SK-N-SH (cell line): ENCODE results near the gene POLR2A. TPM values are rescaled to one million over a fixed set of nuclear protein-coding genes. Genes with fewer than 3 reads are reported as not detected.

ENCODE experiments used
- CTCF ChIA-PET: fragments of 300-600, 350-600 bp; formaldehyde crosslinking; extraction: SDS; loops from one replicate; lab custom pipeline; 2021; lab: Yijun Ruan, JAX
- POLR2A ChIA-PET: fragments of 350-600 bp; sonication (Branson Sonifier 250); formaldehyde crosslinking; extraction: SDS; loops from one replicate; lab custom pipeline; 2020; ENCODE audit warnings: antibody characterized with exemption, inconsistent platforms; lab: Yijun Ruan, JAX
- DNase-seq: peaks from one replicate; pipeline ENCODE4 v3.0.0; 2012
- H2AFZ ChIP-seq: fragments of 200-600 bp; sonication (generic); 2 replicates; pipeline ENCODE4 v1.8.1; 2016; ENCODE audit warnings: antibody characterized with exemption, mild to moderate bottlenecking, low read depth
- H3F3A ChIP-seq: fragments of 200-600 bp; sonication (generic); replicated peaks from 2 replicates; pipeline ENCODE3; 2016; ENCODE audit warnings: antibody characterized with exemption, mild to moderate bottlenecking; ENCODE audit not compliant: insufficient read depth
- H3K27ac ChIP-seq, 2 experiments: fragments of 200-500 bp in 1 of 2; fragments of 200-600 bp in 1 of 2; sonication (Bioruptor generic) in 1 of 2; sonication (generic), shearing (Covaris generic) in 1 of 2; 2 replicates each; pipeline versions ENCODE4 v1.5.1 to v1.6.1; 2014 to 2016; ENCODE audit warnings: low read depth in 2 of 2, inconsistent platforms in 1 of 2, low read length in 1 of 2, mild to moderate bottlenecking in 1 of 2, mixed read lengths in 1 of 2
- H3K27me3 ChIP-seq: fragments of 200-600 bp; sonication (generic), shearing (Covaris generic); 2 replicates; pipeline ENCODE4 v1.6.1; 2016; ENCODE audit warnings: mixed run types; ENCODE audit not compliant: insufficient read depth
- H3K36me3 ChIP-seq, 2 experiments: fragments of 200-500 bp in 1 of 2; fragments of 200-600 bp in 1 of 2; sonication (Bioruptor generic) in 1 of 2; sonication (generic) in 1 of 2; replicated peaks in 1 of 2; 2 replicates each; pipeline versions ENCODE3 to v1.5.1; 2014 to 2016; ENCODE audit warnings: low read length in 1 of 2, mild to moderate bottlenecking in 1 of 2; ENCODE audit not compliant: insufficient read depth in 2 of 2, control insufficient read depth in 1 of 2
- H3K4me1 ChIP-seq, 2 experiments: fragments of 200-500 bp in 1 of 2; fragments of 200-600 bp in 1 of 2; sonication (Bioruptor generic) in 1 of 2; sonication (generic), shearing (Covaris generic) in 1 of 2; 2 replicates each; pipeline versions ENCODE4 v1.5.1 to v1.6.1; 2014 to 2016; ENCODE audit warnings: low read depth in 1 of 2, low read length in 1 of 2, mixed run types in 1 of 2; ENCODE audit not compliant: insufficient read depth in 2 of 2, control insufficient read depth in 1 of 2
- H3K4me2 ChIP-seq: fragments of 200-600 bp; sonication (generic), shearing (Covaris generic); 2 replicates; pipeline ENCODE4 v1.6.1; 2017; ENCODE audit warnings: mixed run types
- H3K4me3 ChIP-seq, 2 experiments: fragments of 200-500 bp in 1 of 2; fragments of 200-600 bp in 1 of 2; sonication (Bioruptor generic) in 1 of 2; sonication (generic), shearing (Covaris generic) in 1 of 2; 2 replicates each; pipeline versions ENCODE4 v1.5.1 to v1.8.1; 2014 to 2016; ENCODE audit warnings: low read depth in 2 of 2, inconsistent platforms in 1 of 2, low read length in 1 of 2, mild to moderate bottlenecking in 1 of 2, mixed read lengths in 1 of 2, moderate library complexity in 1 of 2
- H3K79me2 ChIP-seq: fragments of 200-600 bp; sonication (generic); 2 replicates; pipeline ENCODE4 v1.8.1; 2017; ENCODE audit warnings: mild to moderate bottlenecking; ENCODE audit not compliant: insufficient read depth
- H3K9ac ChIP-seq: fragments of 200-600 bp; sonication (generic); 2 replicates; pipeline ENCODE4 v1.6.1; 2017; ENCODE audit warnings: mixed run types
- H3K9me2 ChIP-seq: fragments of 200-600 bp; sonication (generic); 2 replicates; pipeline ENCODE4 v1.6.1; 2017; ENCODE audit warnings: mixed run types
- H3K9me3 ChIP-seq: fragments of 200-600 bp; sonication (generic); 2 replicates; pipeline ENCODE4 v1.6.1; 2017; ENCODE audit warnings: mixed run types, mild to moderate bottlenecking, moderate library complexity
- H4K20me1 ChIP-seq: fragments of 200-600 bp; sonication (generic); 2 replicates; pipeline ENCODE4 v1.6.1; 2017; ENCODE audit warnings: mild to moderate bottlenecking, mixed run types; ENCODE audit not compliant: insufficient read depth
- CHD2 ChIP-seq: fragments of 150-350 bp; IDR thresholded peaks from 2 replicates; pipeline ENCODE4 v1.6.1; 2018; ENCODE audit warnings: low read length; ENCODE audit not compliant: partially characterized antibody
- GABPA ChIP-seq: IDR thresholded peaks from 2 replicates; pipeline ENCODE4 v1.4.0; 2012; ENCODE audit warnings: low read depth, mild to moderate bottlenecking
- GATA2 ChIP-seq: sonication (generic); formaldehyde crosslinking; IDR thresholded peaks from 2 replicates; pipeline ENCODE4 v1.5.0; 2020; ENCODE audit warnings: mild to moderate bottlenecking, missing genetic modification reagents
- IRF3 ChIP-seq: fragments of 150-350 bp; IDR thresholded peaks from 2 replicates; pipeline ENCODE4 v1.6.1; 2016; ENCODE audit warnings: mild to moderate bottlenecking, low read depth, low read length
- MAX ChIP-seq: IDR thresholded peaks from 2 replicates; pipeline ENCODE4 v1.4.0; 2012; ENCODE audit warnings: low read depth
- MEF2A ChIP-seq: IDR thresholded peaks from 2 replicates; pipeline ENCODE4 v1.4.0; 2012; ENCODE audit warnings: low read depth, borderline replicate concordance
- MXI1 ChIP-seq: IDR thresholded peaks from 2 replicates; pipeline ENCODE4 v1.6.1; 2012; ENCODE audit warnings: mild to moderate bottlenecking, low read depth, low read length, improper control_type of control experiment
- NFIC ChIP-seq: IDR thresholded peaks from 2 replicates; pipeline ENCODE4 v1.4.0; 2012; ENCODE audit warnings: borderline replicate concordance
- NRF1 ChIP-seq: IDR thresholded peaks from 2 replicates; pipeline ENCODE4 v1.6.1; 2012; ENCODE audit warnings: low read depth, mild to moderate bottlenecking, low read length
- PBX3 ChIP-seq: IDR thresholded peaks from 2 replicates; pipeline ENCODE4; 2012
- RAD21 ChIP-seq: IDR thresholded peaks from 2 replicates; pipeline ENCODE4 v1.6.1; 2012; ENCODE audit warnings: mild to moderate bottlenecking, low read length
- RXRA ChIP-seq: IDR thresholded peaks from 2 replicates; pipeline ENCODE4 v1.4.0; 2012; ENCODE audit warnings: low read depth, mild to moderate bottlenecking, borderline replicate concordance
- SIN3A ChIP-seq: IDR thresholded peaks from 2 replicates; pipeline ENCODE4 v1.6.1; 2012; ENCODE audit warnings: low read depth, mild to moderate bottlenecking, low read length, moderate library complexity, borderline replicate concordance
- TCF12 ChIP-seq: IDR thresholded peaks from 2 replicates; pipeline ENCODE4 v1.4.0; 2012
- TEAD4 ChIP-seq: IDR thresholded peaks from 2 replicates; pipeline ENCODE4 v1.4.0; 2012; ENCODE audit warnings: mild to moderate bottlenecking, borderline replicate concordance; ENCODE audit not compliant: insufficient read depth
- YY1 ChIP-seq: IDR thresholded peaks from 2 replicates; pipeline ENCODE4 v1.4.0; 2012; ENCODE audit warnings: low read depth, mild to moderate bottlenecking
- WGBS: methylation state at CpG from one replicate; pipeline ENCODE4 v1.1.6; 2017; ENCODE audit warnings: low lambda C conversion rate; 5-methylcytosine and 5-hydroxymethylcytosine counted together
- polyA plus RNA-seq, 3 experiments: library from polyadenylated mRNA; depleted of rRNA; stranded (reverse); fragments of >200 nt; gene quantifications; 2 replicates each; pipeline ENCODE4 v1.2.3, GENCODE V29; 2012
- TF ChIP-seq, protein P1 (sequence below): IDR thresholded peaks from 2 replicates; pipeline ENCODE4 v1.4.0; 2012; ENCODE audit warnings: low read depth, borderline replicate concordance

The POLR2A gene
- polyA plus RNA-seq, 1 of the 3 experiments (the other 2 are of a cell fraction), result 37.3 TPM

DNA sequence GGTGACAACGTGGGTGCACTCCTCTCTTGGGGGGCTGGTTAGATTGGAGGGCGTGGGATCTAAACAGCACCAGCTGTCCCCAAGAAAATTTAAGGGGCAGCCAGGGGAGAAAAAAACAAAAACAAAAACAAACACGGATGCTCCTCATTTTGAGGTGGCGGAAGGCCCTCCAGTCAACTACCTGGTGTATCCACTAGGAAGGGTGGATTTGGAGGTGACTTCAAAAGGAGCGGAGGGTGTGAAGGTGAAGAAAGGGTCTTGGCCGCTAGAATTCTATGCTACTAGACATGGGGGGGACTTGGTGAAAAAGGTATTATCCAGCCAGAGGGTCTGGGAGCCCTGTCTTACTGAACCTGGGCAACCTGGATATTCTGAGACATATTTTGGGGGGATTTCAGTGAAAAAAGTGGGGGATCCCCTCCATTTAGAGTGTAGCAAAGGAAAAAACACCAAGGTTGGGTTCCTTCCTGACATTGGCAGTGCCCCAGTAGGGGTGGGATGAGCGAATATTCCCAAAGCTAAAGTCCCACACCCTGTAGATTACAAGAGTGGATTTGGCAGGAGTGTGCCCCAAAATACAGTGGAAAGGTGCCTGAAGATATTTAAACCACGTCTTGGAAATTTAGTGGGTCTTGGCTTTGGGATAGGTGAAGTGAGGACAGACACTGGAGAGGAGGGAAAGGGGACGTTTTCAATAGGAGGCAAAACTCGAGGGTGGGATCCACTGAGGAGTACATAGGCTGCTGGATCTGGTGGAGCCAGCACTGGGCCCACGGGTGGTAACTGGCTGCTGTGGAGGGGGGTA is 45.3 kb upstream of the POLR2A start:
- Histone ChIP-seq H3F3A (peaks cover 15% of the 10 kb centered on the region), H3K9me2 (no peaks in the 10 kb centered on the region), H3K27ac (peak overlapping the region in 1 of 2 experiments; percentile 97; a peak in 1 of 4 replicates), H3K4me2 (peak overlapping the region; percentile 95), H2AFZ (no peak overlapping the region), H3K9me3 (no peaks in the 10 kb centered on the region), H3K36me3 (peaks cover 0 to 4% of the 10 kb centered on the region in 2 experiments), H3K9ac (no peak overlapping the region), H3K4me3 (peak overlapping the region in 1 of 2 experiments; percentile 67; a peak in 1 of 4 replicates), H3K79me2 (peaks cover 7% of the 10 kb centered on the region; the same call in 1 of the 2 replicates), H4K20me1 (no peaks in the 10 kb centered on the region), H3K27me3 (no peaks in the 10 kb centered on the region), H3K4me1 (peaks cover 0 to 27% of the 10 kb centered on the region in 2 experiments; a peak in 1 of 4 replicates)
- no peak for DNase-seq
- TF ChIP-seq MAX (no peak), GABPA (no peak), IRF3 (no peak), NRF1 (no peak), TCF12 (no peak), MEF2A (no peak), YY1 (no peak), GATA2 (CRISPR knock-in tag) (no peak), RXRA (no peak)
- TF ChIP-seq, protein P1, sequence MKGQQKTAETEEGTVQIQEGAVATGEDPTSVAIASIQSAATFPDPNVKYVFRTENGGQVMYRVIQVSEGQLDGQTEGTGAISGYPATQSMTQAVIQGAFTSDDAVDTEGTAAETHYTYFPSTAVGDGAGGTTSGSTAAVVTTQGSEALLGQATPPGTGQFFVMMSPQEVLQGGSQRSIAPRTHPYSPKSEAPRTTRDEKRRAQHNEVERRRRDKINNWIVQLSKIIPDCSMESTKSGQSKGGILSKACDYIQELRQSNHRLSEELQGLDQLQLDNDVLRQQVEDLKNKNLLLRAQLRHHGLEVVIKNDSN, result no peak
- CTCF ChIA-PET, result interaction anchor here (0.9 to 3.9 kb wide), 6 partner anchors 18 to 122 kb away, joined by 3 to 27 read pairs (median 13); partner anchors contain the start of genes POLR2A, SENP3 and TMEM95
- POLR2A ChIA-PET, result interaction anchor here (1.6 to 3.3 kb wide), 4 partner anchors 35 to 122 kb away, joined by 5 to 19 read pairs (median 11); partner anchors contain the start of genes POLR2A and TMEM256
- WGBS, result 83% methylated on average over 11 of the region's 11 CpGs

DNA sequence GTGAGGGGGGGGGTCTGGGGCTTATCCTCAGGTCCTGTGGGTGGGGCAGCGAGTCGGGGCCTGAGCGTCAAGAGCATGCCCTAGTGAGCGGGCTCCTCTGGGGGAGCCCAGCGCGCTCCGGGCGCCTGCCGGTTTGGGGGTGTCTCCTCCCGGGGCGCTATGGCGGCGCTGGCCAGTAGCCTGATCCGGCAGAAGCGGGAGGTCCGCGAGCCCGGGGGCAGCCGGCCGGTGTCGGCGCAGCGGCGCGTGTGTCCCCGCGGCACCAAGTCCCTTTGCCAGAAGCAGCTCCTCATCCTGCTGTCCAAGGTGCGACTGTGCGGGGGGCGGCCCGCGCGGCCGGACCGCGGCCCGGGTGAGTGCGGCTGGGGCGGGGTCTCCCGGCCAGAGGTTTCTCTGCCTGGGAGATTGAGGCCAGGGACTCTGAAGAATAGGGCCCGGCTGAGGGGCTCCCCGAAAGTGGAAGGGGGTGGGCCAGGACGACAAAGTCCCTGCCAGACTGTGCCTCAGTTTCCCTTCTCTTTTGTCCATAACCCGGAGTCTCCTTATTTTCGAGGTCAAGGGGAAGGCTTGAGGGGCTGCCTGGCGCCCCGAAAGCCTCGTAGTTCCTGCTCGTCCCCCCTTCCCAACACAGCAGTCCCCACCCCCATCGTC is 44.6 kb upstream of the POLR2A start, which contains the start of gene FGF11:
TSS of gene FGF11 (plus strand) at position 51 of the 651 bp plus-strand sequence. CDS start at position 160, 109 bp downstream.
- WGBS, result under 1% methylated on average over 11 of the region's 50 CpGs
- H4K20me1 ChIP-seq, result no peaks in the 10 kb centered on the region
- H3K79me2 ChIP-seq, result peaks cover 7% of the 10 kb centered on the region; the same call in 1 of the 2 replicates
- no peaks in the 10 kb centered on the region for H3K27me3 ChIP-seq
- TF ChIP-seq RAD21 (no peak), TEAD4 (no peak), CHD2 (no peak), NFIC (no peak), SIN3A (no peak), PBX3 (no peak), TCF12 (no peak), IRF3 (no peak), MEF2A (no peak), YY1 (no peak), MXI1 (no peak)
- TF ChIP-seq, protein P1, result no peak
- TF ChIP-seq, all 33 proteins: peak for 0
- Histone ChIP-seq H3K9ac (peak within 1 kb of the TSS; percentile 61), H3K9me3 (no peaks in the 10 kb centered on the region), H3K4me1 (peaks cover 7 to 27% of the 10 kb centered on the region in 2 experiments; a peak in 2 of 4 replicates), H3K9me2 (no peaks in the 10 kb centered on the region), H3K4me3 (peak within 1 kb of the TSS; percentile 67 to 70), H3K27ac (peak within 1 kb of the TSS in 1 of 2 experiments; percentile 97; a peak in 2 of 4 replicates), H3K36me3 (peaks cover 0 to 4% of the 10 kb centered on the region in 2 experiments), H2AFZ (peak within 1 kb of the TSS; percentile 88), H3K4me2 (peak within 1 kb of the TSS; percentile 95), H3F3A (peaks cover 18% of the 10 kb centered on the region)
- ChIA-PET POLR2A (interaction anchor here (1.6 to 3.3 kb wide), 5 partner anchors 8 to 121 kb away, joined by 4 to 19 read pairs (median 9); partner anchors contain the start of genes POLR2A and TMEM256), CTCF (interaction anchor here (0.7 to 1.6 kb wide), 4 partner anchors 19 to 121 kb away, joined by 3 to 6 read pairs (median 4); no protein-coding TSS in a partner anchor)
- peak; percentile 60 for DNase-seq
